ENCODE measurements around the gene MTUS2. TPM values are rescaled to one million over a fixed set of nuclear protein-coding genes. Genes with fewer than 3 reads are reported as not detected.

MTUS2 gene
- total RNA-seq, 1 experiment from 2014 or later: not detected

- in situ Hi-C loops (cut with HindIII; ENCODE audit: low pct_unique_long_range_greater_than_20kb, low sequenced_read_pairs): no loop called here
- DNase-seq (ENCODE audit: low read depth, low spot score): no peak
Observed at GRCh38 chr13:29159871-29160270, 339.7 kb downstream of the MTUS2 start.

- in situ Hi-C loops (cut with HindIII; ENCODE audit: low pct_unique_long_range_greater_than_20kb, low sequenced_read_pairs): no loop called here
- DNase-seq (ENCODE audit: low read depth, low spot score): no peak
Observed at GRCh38 chr13:29160862-29161261, 340.7 kb downstream of the MTUS2 start.

- no peak for DNase-seq (ENCODE audit: low read depth, low spot score)
- in situ Hi-C loops (cut with HindIII; ENCODE audit: low pct_unique_long_range_greater_than_20kb, low sequenced_read_pairs): no loop called here
Observed at GRCh38 chr13:29161676-29162075, 341.5 kb downstream of the MTUS2 start.

- DNase-seq (ENCODE audit: low read depth, low spot score): no peak
- in situ Hi-C loops (cut with HindIII; ENCODE audit: low pct_unique_long_range_greater_than_20kb, low sequenced_read_pairs): no loop called here
Observed at GRCh38 chr13:29162638-29163235, 342.6 kb downstream of the MTUS2 start.

- no peak for DNase-seq (ENCODE audit: low read depth, low spot score)
- in situ Hi-C loops (cut with HindIII; ENCODE audit: low pct_unique_long_range_greater_than_20kb, low sequenced_read_pairs): no loop called here
Observed at GRCh38 chr13:29164116-29164515, 344.0 kb downstream of the MTUS2 start.

- DNase-seq (ENCODE audit: low read depth, low spot score): no peak
- in situ Hi-C loops (cut with HindIII; ENCODE audit: low pct_unique_long_range_greater_than_20kb, low sequenced_read_pairs): no loop called here
Observed at GRCh38 chr13:29165216-29165615, 345.1 kb downstream of the MTUS2 start.

- in situ Hi-C loops (cut with HindIII; ENCODE audit: low pct_unique_long_range_greater_than_20kb, low sequenced_read_pairs): no loop called here
- no peak for DNase-seq (ENCODE audit: low read depth, low spot score)
Observed at GRCh38 chr13:29165840-29166239, 345.7 kb downstream of the MTUS2 start.

GRCh38 chr13:29170436-29171082 is 350.4 kb downstream of the MTUS2 start:
- DNase-seq (ENCODE audit: low read depth, low spot score): no peak
- in situ Hi-C loops (cut with HindIII; ENCODE audit: low pct_unique_long_range_greater_than_20kb, low sequenced_read_pairs): no loop called here

GRCh38 chr13:29171244-29171643 is 351.1 kb downstream of the MTUS2 start:
- DNase-seq (ENCODE audit: low read depth, low spot score): no peak
- in situ Hi-C loops (cut with HindIII; ENCODE audit: low pct_unique_long_range_greater_than_20kb, low sequenced_read_pairs): no loop called here

GRCh38 chr13:29174093-29174492 is 354.0 kb downstream of the MTUS2 start:
- in situ Hi-C loops (cut with HindIII; ENCODE audit: low pct_unique_long_range_greater_than_20kb, low sequenced_read_pairs): no loop called here
- DNase-seq (ENCODE audit: low read depth, low spot score): no peak

- in situ Hi-C loops (cut with HindIII; ENCODE audit: low pct_unique_long_range_greater_than_20kb, low sequenced_read_pairs): no loop called here
- no peak for DNase-seq (ENCODE audit: low read depth, low spot score)
Observed at GRCh38 chr13:29175250-29175873, 355.2 kb downstream of the MTUS2 start.

- no peak for DNase-seq (ENCODE audit: low read depth, low spot score)
- in situ Hi-C loops (cut with HindIII; ENCODE audit: low pct_unique_long_range_greater_than_20kb, low sequenced_read_pairs): no loop called here
Observed at GRCh38 chr13:29180055-29180454, 359.9 kb downstream of the MTUS2 start.

GRCh38 chr13:29182216-29182615 is 362.1 kb downstream of the MTUS2 start:
- DNase-seq (ENCODE audit: low read depth, low spot score): no peak
- in situ Hi-C loops (cut with HindIII; ENCODE audit: low pct_unique_long_range_greater_than_20kb, low sequenced_read_pairs): no loop called here

- DNase-seq (ENCODE audit: low read depth, low spot score): no peak
Observed at GRCh38 chr13:29185926-29186325, 365.8 kb downstream of the MTUS2 start.

GRCh38 chr13:29187584-29187983 is 367.4 kb downstream of the MTUS2 start:
- DNase-seq (ENCODE audit: low read depth, low spot score): no peak
- in situ Hi-C loops (cut with HindIII; ENCODE audit: low pct_unique_long_range_greater_than_20kb, low sequenced_read_pairs): no loop called here

More at GRCh38 chr13:29185926-29186325, 365.8 kb downstream of the MTUS2 start:
- in situ Hi-C loops (cut with HindIII; ENCODE audit: low pct_unique_long_range_greater_than_20kb, low sequenced_read_pairs): no loop called here

- DNase-seq (ENCODE audit: low read depth, low spot score): no peak
- in situ Hi-C loops (cut with HindIII; ENCODE audit: low pct_unique_long_range_greater_than_20kb, low sequenced_read_pairs): no loop called here
Observed at GRCh38 chr13:29190298-29190697, 370.2 kb downstream of the MTUS2 start.

GRCh38 chr13:29193083-29193482 is 372.9 kb downstream of the MTUS2 start:
- in situ Hi-C loops (cut with HindIII; ENCODE audit: low pct_unique_long_range_greater_than_20kb, low sequenced_read_pairs): no loop called here

GRCh38 chr13:29195456-29195855 is 375.3 kb downstream of the MTUS2 start:
- no peak for DNase-seq (ENCODE audit: low read depth, low spot score)
- in situ Hi-C loops (cut with HindIII; ENCODE audit: low pct_unique_long_range_greater_than_20kb, low sequenced_read_pairs): no loop called here

More at GRCh38 chr13:29193083-29193482, 372.9 kb downstream of the MTUS2 start:
- no peak for DNase-seq (ENCODE audit: low read depth, low spot score)
